ENCODE data around the gene ZSCAN23.

- no peak for TF ChIP-seq CTCF (IDR thresholded peaks at IDR 0.05)
- no peak for TF ChIP-seq ZFX (IDR thresholded peaks at IDR 0.05; ENCODE audit: borderline replicate concordance)
These were observed 45.6 kb upstream of the ZSCAN23 start for GRCh38 chr6:28488916-28489365.
